SIG-M5 (cell line): ENCODE measurements around the gene ELOVL6.
"Not testable (repeated sequence)": the region's sequence is repeated elsewhere in the genome, so short reads cannot be mapped to it uniquely, and the experiment has no call there.

Experiments
- DNase-seq: peaks from one replicate; lab custom pipeline; 2025; lab: John Stamatoyannopoulos, UW

ELOVL6 gene

DNA sequence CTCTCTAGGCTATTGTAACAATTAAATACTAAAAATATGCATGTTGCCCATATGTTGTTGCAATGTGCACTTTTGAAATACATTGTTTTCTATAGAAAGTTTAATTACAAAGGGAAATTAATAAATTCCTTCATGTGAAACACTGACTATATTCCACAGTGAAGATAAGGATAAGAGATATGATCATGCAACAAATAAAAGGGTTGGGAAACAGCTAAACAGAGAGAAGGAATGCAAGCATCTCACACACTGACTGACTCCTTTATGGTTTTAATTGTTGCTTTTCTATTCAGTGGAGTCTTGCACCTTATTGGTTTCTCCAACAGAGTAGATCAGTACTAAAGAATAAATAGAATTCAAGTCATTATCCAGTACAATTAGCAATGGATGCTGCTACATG lies 37.8 kb downstream of the ELOVL6 start:
- no peak for DNase-seq

DNA sequence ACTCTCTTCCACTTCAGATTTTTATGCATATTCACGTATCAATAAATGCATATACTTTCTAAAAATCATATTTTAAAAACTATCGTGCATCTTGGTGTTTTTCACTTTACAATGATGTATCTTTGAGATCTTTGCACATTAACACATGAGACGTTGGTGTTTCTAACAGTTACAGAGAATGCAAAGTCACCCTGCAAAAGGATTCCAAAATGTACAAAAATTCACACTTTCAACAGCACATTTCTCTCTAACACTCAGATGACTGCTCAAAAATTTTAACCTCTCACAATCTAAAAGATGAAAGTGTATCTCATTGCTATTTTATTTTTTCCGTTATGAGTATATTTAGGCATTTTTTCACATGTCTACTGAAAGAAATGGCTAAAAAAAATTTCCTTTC lies 38.9 kb downstream of the ELOVL6 start:
- DNase-seq: no peak

DNA sequence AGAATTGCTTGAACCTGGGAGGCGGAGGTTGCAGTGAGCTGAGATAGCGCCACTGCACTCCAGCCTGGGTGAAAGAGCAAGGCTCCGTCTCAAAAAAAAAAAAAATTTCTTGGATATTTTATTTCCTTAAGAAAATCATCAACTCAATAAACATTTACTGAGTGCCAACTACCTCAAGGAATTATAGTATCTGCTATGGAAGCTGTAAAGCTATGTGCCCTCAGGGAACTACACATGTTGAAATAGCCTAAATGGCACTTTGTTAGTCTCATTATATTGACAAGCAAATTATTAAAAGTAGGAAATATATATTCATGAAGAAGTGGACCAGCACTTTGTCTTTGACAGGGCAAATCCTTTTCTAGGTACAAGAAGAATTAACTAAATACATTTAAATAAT lies 40.8 kb downstream of the ELOVL6 start:
- no peak for DNase-seq

DNA sequence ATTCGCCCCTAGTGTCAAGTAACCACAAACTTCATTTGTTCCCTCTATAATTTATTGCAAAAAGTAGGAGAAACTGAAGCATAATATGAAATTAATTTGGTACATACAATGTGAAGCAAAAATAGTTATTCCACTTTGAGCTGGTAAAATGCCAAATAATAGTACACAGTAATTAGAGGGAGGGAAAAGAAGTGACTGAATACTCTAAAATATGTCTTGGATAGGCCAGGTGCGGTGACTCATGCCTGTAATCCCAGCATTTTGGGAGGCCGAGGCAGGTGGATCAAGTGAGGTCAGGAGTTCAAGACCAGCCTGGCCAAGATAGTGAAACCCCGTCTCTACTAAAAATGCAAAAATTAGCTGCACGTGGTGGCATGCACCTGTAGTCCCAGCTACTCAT lies 41.2 kb downstream of the ELOVL6 start:
- DNase-seq: not testable (repeated sequence)

DNA sequence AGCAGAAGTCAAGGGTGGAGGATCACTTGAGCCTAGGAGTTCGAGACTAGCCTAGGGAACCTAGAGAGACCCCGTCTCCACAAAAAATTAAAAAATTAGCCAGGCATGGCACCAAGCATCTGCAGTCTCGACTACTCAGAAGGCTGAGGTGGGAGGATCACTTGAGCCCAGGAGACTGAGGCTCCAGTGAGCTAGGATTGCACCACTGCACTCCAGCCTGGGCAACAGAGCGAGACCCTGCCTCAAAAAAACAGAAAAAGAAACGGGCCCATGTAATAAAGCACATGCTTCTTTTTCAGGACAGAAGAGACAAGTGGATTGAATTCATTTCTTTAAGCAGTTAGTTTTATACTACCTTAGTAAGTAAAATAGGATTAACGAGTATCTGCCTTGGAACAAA lies 42.0 kb downstream of the ELOVL6 start:
- no peak for DNase-seq

DNA sequence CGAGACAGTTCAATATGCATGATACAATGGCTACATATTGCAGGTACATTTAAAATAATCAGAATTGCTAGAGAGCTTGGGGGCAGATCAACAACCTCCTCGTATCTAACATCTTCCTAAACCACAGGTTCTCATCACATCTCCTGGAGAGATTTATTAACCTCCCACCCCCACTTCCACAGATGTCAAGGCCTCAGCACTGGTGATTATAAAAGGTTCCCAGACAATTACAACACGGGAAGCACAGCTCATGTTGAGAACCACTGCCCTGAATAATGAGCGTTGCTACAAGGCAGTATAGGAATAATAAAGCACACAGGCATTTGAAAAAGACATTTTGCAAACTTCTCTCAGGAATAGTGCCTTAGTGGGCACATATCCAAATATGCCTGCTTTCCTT lies 42.8 kb downstream of the ELOVL6 start:
- DNase-seq: no peak

DNA sequence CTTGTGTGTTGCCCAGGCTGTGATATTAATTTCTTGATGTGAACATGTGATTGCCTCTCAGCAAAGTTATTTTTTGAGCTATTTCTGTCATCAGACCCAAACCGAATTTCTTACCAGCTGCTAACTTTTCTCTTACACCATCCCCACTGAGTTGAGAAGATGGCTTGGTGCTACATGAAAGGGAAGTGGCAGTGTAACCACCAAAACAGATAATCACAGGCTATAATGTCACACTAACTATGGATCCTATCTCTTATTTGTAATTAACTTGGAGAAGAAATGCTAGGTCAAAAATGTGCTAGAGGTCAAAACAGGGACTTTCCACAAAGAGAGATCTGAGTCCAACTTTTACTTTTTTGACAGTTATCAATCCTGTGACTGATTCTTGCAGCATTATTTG lies 43.8 kb downstream of the ELOVL6 start:
- DNase-seq: no peak

DNA sequence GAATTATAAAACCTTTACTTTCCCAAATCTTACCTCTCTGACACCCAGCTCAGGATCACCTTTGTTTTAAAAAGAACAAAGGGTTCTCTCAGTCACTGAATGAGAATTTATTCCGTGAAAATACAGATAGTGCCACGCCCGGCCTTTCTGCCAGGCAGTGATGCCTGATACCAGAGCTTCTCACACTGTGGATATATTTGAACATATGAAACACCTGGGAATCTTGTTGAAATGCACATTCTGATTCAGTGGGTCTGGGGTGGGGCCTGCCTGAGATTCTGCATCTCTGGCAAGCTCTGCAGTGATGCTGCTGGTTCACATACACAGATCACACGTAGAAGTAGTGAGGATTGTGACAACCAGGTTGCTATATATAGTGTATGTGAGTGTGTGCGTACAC lies 46.0 kb downstream of the ELOVL6 start:
- no peak for DNase-seq

DNA sequence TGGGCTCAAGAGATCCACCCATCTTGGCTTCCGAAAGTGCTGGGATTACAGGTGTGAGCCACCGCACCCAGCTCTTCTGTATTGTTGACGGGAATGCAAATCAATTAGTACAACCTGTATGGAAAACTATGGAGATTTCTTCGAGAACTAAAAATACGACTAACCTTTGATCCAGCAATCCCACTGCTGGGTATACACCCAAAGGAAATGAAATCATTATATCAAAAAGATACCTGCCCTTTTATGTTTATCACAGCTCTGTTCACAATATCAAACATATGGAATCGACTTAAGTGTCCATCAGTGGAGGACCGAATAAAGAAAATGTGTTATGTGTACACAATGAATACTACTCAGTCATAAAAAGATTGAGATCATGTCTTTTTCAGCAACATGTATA lies 49.3 kb downstream of the ELOVL6 start:
- no peak for DNase-seq

DNA sequence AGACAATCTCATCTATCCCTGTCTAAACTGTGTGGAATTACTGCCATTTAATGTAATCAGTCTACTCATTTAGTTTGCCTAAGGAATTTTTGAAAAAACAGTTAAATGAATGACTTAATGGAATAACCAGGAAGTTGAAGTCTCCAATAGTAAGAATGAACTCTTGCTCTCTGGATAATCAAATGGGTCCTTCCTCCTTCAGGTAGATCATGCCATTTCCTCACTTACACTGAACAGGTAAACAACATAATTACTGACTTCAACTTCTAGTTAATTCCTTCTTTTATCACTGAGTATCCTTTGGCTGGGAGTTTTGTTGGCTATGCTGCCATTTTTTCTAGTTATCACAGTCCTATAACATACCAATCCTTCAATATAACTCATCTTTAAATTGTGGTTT lies 56.0 kb downstream of the ELOVL6 start:
- no peak for DNase-seq

DNA sequence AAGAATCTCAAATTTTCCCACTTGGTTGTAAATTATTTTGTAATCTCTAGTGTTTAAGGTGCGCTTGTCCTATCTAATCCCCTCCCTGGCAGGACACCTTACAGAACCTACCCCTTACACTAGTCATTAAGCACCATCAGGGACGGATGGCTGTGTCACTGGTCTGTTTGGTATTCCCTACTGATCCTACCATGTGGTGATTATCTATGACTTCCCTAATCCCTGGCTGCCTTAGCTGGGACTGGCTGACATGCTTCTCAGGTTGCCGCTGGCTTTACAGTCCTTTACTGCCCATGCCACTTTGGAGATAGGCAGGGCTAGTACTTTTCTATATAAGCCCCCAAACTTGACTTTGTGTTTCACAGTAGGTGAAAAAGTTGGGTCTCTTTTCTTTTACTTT lies 58.6 kb downstream of the ELOVL6 start:
- no peak for DNase-seq

DNA sequence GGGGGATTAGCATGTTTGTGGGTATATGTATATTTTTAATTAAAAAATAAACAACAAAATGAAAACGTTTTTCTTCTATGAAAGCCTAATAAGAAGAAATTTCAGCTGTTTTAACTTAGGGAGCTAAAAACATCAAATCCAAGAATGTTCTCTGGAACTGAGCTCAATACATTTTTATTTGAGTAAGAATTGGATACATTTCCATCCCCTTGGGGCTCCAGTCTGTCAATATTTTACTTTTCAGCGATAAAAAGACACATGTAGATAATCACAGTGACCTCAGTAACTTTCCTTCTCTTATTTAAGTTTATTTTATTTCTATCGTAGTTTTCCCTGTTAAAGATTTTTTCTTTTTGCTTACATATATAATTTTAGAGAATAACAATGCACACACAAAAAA lies 59.3 kb downstream of the ELOVL6 start:
- DNase-seq: no peak

DNA sequence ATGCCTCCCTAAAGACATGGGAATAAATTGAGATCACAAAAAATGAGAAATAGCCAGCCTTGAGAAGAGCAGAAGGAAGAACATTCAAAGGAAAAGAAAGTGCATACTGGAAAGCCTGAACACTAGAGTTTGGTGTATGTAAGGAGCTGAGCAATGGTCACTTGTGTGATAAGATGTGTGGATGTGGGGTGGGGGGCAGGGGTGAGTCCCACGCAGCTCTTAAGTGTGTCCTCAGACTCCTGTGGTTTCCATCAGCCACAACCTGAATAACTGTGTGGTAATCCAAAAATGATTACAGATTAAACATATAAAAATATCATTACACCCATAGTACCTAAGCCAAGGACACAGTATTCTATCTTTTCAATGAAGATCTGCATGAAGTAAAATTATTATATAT lies 59.9 kb downstream of the ELOVL6 start:
- DNase-seq: no peak

DNA sequence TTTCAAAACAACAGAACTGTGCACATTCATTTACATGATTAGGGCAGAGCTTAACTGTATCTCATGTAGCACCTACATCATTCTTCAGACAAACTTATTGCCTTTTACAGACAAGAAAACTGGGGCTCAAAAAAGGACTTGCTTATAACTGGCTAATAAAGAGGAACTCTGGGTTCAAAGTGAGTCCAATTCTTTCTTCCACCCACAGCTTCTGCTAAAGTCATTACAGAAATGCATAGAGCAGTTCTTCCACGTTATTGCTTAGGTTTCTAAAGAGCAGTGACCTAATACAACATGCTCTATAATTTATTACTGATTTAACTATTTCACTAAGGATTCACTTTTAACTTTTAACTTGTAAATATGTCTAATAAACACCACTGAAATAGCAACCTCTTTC lies 60.6 kb downstream of the ELOVL6 start:
- DNase-seq: no peak

DNA sequence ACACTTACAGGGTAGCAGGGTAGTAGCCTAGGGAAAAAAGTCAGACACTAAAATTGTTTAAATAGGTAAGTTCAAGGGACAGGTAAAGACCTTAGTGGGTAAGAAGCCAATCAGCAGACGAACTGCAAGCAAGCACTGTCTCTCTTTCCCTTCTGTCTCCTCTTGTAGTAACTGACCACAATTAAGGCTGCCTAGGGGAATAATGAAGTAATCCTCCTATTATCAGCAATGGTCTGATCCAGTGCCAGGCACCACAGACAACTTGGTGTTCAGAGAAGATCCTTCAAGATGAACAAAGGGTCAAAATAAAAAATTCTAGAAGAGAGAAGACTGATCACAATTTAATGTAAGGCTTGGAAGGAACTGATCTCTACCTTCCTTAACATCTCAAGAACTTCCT lies 62.9 kb downstream of the ELOVL6 start:
- no peak for DNase-seq

DNA sequence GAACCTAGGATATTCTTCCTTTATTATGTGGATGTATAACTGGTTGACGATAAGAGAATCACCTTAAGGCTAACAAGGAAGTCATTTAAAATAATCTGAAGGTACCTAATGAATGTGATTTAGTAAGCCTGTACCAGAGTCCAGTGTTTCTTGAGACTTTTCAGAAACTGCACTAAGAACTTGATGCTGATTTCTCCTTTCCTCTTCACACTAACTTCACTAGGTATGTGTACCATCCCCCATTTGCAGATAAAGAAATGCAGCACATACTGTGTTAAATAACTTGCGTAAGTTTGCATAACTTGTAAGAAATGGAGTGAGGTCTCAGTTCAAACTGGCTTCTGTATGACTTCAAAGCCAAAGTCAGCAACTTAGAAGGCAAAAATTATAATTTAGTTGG lies 63.3 kb downstream of the ELOVL6 start:
- no peak for DNase-seq

DNA sequence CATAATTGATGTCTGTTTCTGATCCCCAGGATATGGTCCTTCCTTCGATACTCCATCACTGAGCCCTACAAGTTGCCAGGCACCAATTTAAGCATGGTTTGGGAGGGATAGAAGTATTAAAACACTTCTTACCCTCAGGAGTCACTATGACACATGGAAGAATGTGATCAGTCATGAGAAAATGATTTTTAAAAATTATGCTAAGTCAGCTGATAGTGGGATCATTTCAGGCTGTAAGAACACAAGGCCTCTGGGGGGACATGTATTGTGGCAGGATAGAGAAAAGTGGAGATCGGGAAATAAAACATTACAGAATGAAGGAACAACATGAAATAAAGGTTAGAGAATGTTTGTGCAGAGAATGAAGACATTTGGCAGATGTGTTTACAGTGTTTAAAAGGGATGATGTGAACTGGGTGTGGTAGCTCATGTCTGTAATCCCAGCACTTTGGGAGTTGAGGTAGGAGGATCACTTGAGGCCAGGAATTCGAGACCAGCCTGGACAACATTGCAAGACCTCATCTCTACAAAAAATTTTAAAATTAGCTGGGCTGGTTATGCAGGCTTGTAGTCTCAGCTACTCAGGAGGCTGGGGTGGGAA lies 64.0 kb downstream of the ELOVL6 start:
- no peak for DNase-seq

DNA sequence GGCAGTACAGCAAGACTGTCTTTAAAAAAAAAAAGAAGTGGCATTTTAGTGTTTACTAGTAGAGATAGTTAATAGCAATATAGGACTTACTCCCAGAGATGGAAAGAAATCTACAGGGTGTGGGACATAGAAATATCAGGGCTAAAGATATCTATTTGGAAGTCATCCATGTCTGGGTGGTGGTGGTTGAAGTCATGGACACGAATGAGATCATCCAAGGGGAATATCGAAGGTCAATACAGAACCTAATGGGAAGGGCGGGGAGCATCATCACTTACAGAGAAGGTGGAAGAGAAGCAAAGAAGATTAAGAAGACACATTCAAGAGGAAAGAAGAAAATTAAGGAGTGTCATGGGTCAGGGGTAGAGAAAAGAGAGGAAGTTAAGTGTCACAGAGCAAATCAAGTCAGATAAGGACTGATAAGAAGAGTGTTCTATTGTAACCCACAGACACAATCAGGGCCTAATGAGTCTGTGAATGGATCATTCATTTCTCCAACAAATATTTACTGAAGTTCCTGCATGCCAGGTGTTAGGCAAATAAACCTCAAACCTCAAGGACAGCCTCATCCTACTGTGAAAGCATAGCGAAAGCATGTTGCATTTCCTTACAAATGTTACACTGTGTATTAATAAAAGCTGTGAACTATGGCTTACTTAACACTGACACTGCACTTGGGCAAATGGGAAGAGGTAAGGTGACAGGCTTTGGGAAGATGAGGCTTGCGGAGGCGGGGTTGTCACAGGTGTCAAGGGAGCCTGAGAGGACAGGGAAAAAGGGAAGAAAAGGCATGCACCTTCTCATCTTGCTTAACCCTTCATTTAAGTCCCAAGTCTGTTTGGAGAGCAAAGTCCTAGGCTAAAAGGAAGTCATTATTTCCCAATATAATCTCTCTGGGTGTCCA lies 65.3 kb downstream of the ELOVL6 start:
- no peak for DNase-seq

DNA sequence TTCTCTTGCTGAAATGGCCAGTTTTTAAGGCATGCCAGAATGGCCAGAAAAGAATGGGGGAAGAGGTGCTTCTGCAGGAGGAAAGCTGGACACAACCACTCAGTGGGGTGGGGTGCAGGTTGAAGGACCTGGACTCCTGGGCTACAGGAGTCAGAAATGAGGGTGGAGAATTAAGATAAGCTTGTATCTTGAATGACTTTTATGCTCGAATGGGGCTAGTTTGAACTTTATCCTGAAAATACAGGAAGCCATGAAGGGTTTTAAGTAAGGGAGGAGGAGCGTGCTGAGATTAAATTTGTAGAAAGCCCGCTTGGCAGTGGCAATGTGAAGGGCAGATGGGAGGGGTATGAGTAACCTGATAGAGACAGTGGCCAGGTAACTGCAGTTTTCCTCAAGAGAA lies 66.5 kb downstream of the ELOVL6 start:
- DNase-seq: no peak

DNA sequence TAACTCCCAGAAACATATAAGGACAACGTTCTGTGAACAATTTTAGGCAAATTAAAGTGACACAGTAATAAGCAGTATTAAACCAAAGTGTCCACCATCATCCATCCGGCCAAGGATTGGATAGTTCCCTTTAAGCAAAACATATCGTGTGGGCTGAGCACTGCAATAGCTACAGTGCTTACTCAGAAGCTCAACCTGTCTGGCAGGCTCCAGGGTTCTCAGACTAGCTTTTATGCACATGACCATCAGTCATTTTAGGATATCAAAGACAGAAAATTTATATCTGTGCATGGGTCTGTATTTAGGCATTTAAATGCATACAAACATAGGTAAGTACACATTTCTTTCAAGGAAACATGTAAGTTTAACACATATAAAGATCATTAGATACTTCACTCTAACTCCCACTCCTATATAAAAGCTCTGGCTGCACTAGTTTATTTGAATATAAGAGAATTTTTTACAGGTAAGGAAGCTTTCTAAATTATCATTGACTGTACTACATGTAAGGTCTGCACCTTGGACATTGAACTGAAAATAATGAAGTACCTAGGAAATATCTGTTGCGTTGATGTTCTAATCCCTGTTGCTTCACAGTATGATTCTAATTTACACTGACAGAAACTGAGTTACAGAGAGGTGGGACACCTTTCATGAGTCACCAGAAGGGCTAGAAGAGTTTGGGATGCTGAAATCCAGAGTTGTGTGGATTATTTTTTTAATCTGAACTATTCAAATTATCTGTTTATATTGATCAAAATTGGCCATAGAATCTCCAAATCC lies 67.6 kb downstream of the ELOVL6 start:
- DNase-seq: no peak

DNA sequence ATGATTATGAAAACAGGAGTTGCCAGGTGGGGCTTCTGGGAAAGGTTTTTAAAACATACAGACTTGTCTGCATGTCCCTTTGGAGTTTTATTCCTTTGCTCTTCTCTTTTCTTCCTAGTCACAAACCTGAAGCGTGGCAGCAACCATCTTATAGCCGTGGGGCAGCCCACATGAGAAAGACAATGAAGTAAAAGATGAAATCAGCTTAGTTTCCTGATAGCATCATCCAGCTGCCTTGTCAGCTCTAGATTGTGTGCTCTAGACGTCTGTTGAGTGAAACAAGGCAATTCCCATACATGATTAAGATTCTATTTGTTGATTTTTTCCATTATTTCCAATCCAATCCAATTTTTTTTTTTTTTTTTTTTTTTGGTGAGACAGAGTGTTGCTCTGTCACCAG lies 68.9 kb downstream of the ELOVL6 start:
- no peak for DNase-seq

DNA sequence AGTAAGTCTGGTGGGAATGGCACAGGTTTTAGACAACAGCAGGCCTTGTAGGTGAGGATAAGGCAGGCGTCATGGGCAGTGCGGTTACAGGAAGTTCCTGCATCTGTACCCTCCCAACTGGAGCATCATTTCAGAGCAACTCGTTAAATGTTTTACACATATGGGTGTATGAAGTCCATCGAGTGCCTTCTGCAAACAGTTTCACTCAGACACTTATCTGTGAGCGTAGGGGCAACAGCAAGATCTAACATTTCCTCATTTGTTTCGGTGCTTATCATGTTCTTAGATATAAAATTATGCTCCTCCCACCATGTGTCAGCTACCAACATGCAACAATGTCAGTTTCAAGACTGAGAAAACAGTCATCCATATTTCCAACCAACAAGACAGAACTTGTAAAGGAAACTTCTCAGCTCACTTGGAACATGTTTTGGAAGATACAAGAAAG lies 69.9 kb downstream of the ELOVL6 start:
- no peak for DNase-seq

DNA sequence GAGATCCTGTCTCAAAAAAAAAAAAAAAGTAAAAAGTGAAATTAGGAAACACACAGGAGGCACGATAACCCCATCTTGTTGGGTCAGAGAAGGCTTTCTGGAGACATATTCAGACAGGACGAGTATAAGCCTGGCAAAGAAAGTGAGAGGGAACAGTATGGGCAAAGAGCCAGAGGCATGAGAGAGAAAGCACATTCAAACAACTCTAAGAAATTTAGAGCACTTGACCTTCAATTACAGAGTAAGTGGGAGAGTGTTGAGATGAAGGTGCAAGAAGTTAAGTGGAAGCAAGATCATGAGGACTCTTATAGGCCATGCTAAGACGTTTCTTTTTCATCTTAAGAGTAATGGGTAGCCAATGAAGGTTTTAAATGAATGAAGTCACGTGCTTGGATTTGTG lies 70.4 kb downstream of the ELOVL6 start:
- no peak for DNase-seq
